CD4-positive, CD25-positive, alpha-beta regulatory T cell (primary cell): ENCODE measurements around the gene RYR3. TPM values are rescaled to one million over a fixed set of nuclear protein-coding genes. Genes with fewer than 3 reads are reported as not detected.

Experiments
- ATAC-seq, 2 donors: fragments of 150-1000 bp; cut with Tn5 transposase; one replicate each; pipeline ENCODE4 v1.10.0; 2021; ENCODE audit warnings: low read depth in 2 of 2, moderate number of reproducible peaks in 2 of 2, moderate library complexity in 1 of 2
- DNase-seq, 3 donors: peaks; one replicate each; pipeline versions ENCODE4 v3.0.0 to v3.0.0-alpha.2; 2012 to 2022; ENCODE audit warnings: mixed read lengths in 1 of 3
- H3K27ac ChIP-seq: one replicate; pipeline ENCODE4 v1.7.0; 2013; ENCODE audit warnings: mild to moderate bottlenecking, low read length; ENCODE audit not compliant: insufficient read depth, poor library complexity, severe bottlenecking
- H3K27me3 ChIP-seq: one replicate; pipeline ENCODE4 v1.7.0; 2013; ENCODE audit warnings: low read length; ENCODE audit not compliant: control insufficient read depth, insufficient read depth
- H3K36me3 ChIP-seq: one replicate; pipeline ENCODE4 v1.7.0; 2013; ENCODE audit warnings: mild to moderate bottlenecking, low read length, moderate library complexity; ENCODE audit not compliant: control insufficient read depth, insufficient read depth
- H3K4me1 ChIP-seq: 2 replicates; pipeline ENCODE4 v1.7.0; 2013; ENCODE audit warnings: mild to moderate bottlenecking, low read length; ENCODE audit not compliant: insufficient read depth, control insufficient read depth, poor library complexity, severe bottlenecking
- H3K4me3 ChIP-seq: one replicate; pipeline ENCODE4 v1.7.0; 2013; ENCODE audit warnings: low read depth, mild to moderate bottlenecking, low read length, moderate library complexity
- H3K9me3 ChIP-seq, 2 experiments: 1 replicate in 1 of 2; 2 replicates in 1 of 2; pipeline ENCODE4 v1.7.0; 2013; ENCODE audit warnings: low read length in 2 of 2, mild to moderate bottlenecking in 1 of 2, moderate library complexity in 1 of 2; ENCODE audit not compliant: control insufficient read depth in 2 of 2
- H3K27ac Mint-ChIP-seq, 3 donors: one replicate each; pipeline ENCODE4 v1.8.0; 2020 to 2022; ENCODE audit warnings: mild to moderate bottlenecking in 3 of 3, mixed read lengths in 3 of 3, moderate library complexity in 2 of 3
- H3K27me3 Mint-ChIP-seq: one replicate; pipeline ENCODE4 v1.8.0; 2022; ENCODE audit warnings: mild to moderate bottlenecking, mixed read lengths
- H3K36me3 Mint-ChIP-seq: one replicate; pipeline ENCODE4 v1.8.0; 2020; ENCODE audit warnings: mixed read lengths
- H3K4me1 Mint-ChIP-seq, 4 donors: one replicate each; pipeline ENCODE4 v1.8.0; 2020 to 2022; ENCODE audit warnings: mixed read lengths in 4 of 4, mild to moderate bottlenecking in 1 of 4
- H3K4me3 Mint-ChIP-seq, 4 donors: one replicate each; pipeline ENCODE4 v1.8.0; 2020 to 2022; ENCODE audit warnings: mild to moderate bottlenecking in 4 of 4, mixed read lengths in 4 of 4, moderate library complexity in 3 of 4
- H3K9me3 Mint-ChIP-seq, 7 donors: one replicate each; pipeline ENCODE4 v1.8.0; 2020 to 2022; ENCODE audit warnings: mixed read lengths in 7 of 7, mild to moderate bottlenecking in 3 of 7, moderate library complexity in 2 of 7
- polyA plus RNA-seq, 4 donors: library from polyadenylated mRNA; unstranded; fragments of 300-500 nt; fragmentation: Illumina TruSeq; gene quantifications; one replicate each; pipeline ENCODE4 v1.2.3, GENCODE V29; 2021
- total RNA-seq: library from RNA; stranded (reverse); gene quantifications from one replicate; pipeline ENCODE4 v1.2.3, GENCODE V29; 2022

The RYR3 gene
- total and polyA plus RNA-seq, 5 donors from 2014 or later = 0.05 to 0.19 (median 0.09) TPM; not detected in 1

GRCh38 chr15:33678602-33679001, 367.8 kb downstream of the RYR3 start:
- Histone ChIP-seq H3K36me3 (no peaks in the 10 kb centered on the region), H3K27me3 (peaks cover 4% of the 10 kb centered on the region), H3K9me3 (no peaks in the 10 kb centered on the region), H3K27ac (no peak overlapping the region), H3K4me3 (no peak overlapping the region), H3K4me1 (no peaks in the 10 kb centered on the region)
- H3K4me3 Mint-ChIP-seq = no peak overlapping the region
- ATAC-seq (no peak), DNase-seq (no peak)
- no peaks in the 10 kb centered on the region for H3K9me3 Mint-ChIP-seq
- H3K4me1 Mint-ChIP-seq = no peaks in the 10 kb centered on the region
- no peaks in the 10 kb centered on the region for H3K36me3 Mint-ChIP-seq
- no peak overlapping the region for H3K27ac Mint-ChIP-seq
- H3K27me3 Mint-ChIP-seq = peaks cover 8% of the 10 kb centered on the region

- H3K4me3 ChIP-seq = no peak overlapping the region
- no peak overlapping the region for H3K27ac ChIP-seq
- Mint-ChIP-seq H3K4me3 (no peak overlapping the region), H3K27me3 (peaks cover 8% of the 10 kb centered on the region), H3K36me3 (no peaks in the 10 kb centered on the region), H3K27ac (no peak overlapping the region), H3K9me3 (no peaks in the 10 kb centered on the region), H3K4me1 (no peaks in the 10 kb centered on the region)
- peaks cover 4% of the 10 kb centered on the region for H3K27me3 ChIP-seq
- no peak for DNase-seq
- H3K4me1 ChIP-seq = no peaks in the 10 kb centered on the region
- no peaks in the 10 kb centered on the region for H3K9me3 ChIP-seq
- H3K36me3 ChIP-seq = no peaks in the 10 kb centered on the region
- ATAC-seq = no peak
Measured at GRCh38 chr15:33679061-33679460, 368.3 kb downstream of the RYR3 start.

GRCh38 chr15:33680336-33680735, 369.6 kb downstream of the RYR3 start:
- H3K9me3 Mint-ChIP-seq = peaks cover 0 to 3% (median 0%) of the 10 kb centered on the region in 7 donors
- no peak overlapping the region for H3K4me3 ChIP-seq
- H3K4me1 Mint-ChIP-seq = no peaks in the 10 kb centered on the region
- no peak overlapping the region for H3K4me3 Mint-ChIP-seq
- no peaks in the 10 kb centered on the region for H3K4me1 ChIP-seq
- H3K36me3 ChIP-seq = no peaks in the 10 kb centered on the region
- H3K27ac ChIP-seq = no peak overlapping the region
- H3K36me3 Mint-ChIP-seq = no peaks in the 10 kb centered on the region
- peaks cover 4% of the 10 kb centered on the region for H3K27me3 ChIP-seq
- DNase-seq = no peak
- peaks cover 8% of the 10 kb centered on the region for H3K27me3 Mint-ChIP-seq
- H3K27ac Mint-ChIP-seq = no peak overlapping the region
- H3K9me3 ChIP-seq = no peaks in the 10 kb centered on the region
- ATAC-seq = no peak

GRCh38 chr15:33693166-33693800, 382.5 kb downstream of the RYR3 start:
- no peak overlapping the region for H3K4me3 Mint-ChIP-seq

GRCh38 chr15:33698126-33698525, 387.4 kb downstream of the RYR3 start:
- Mint-ChIP-seq H3K27me3 (no peaks in the 10 kb centered on the region), H3K27ac (no peak overlapping the region), H3K36me3 (no peaks in the 10 kb centered on the region), H3K4me1 (no peaks in the 10 kb centered on the region), H3K9me3 (peaks cover 0 to 2% (median 0%) of the 10 kb centered on the region in 7 donors), H3K4me3 (no peak overlapping the region)
- DNase-seq (no peak), ATAC-seq (no peak)
- H3K27ac ChIP-seq = no peak overlapping the region
- H3K9me3 ChIP-seq = no peaks in the 10 kb centered on the region
- no peaks in the 10 kb centered on the region for H3K36me3 ChIP-seq
- no peak overlapping the region for H3K4me3 ChIP-seq
- H3K27me3 ChIP-seq = no peaks in the 10 kb centered on the region
- H3K4me1 ChIP-seq = no peaks in the 10 kb centered on the region

More at GRCh38 chr15:33693166-33693800, 382.5 kb downstream of the RYR3 start:
- H3K27me3 ChIP-seq = no peaks in the 10 kb centered on the region
- DNase-seq (no peak), ATAC-seq (no peak)
- H3K4me3 ChIP-seq = no peak overlapping the region
- Mint-ChIP-seq H3K27ac (peak overlapping the region in 1 of 3 donors; percentile 8), H3K36me3 (no peaks in the 10 kb centered on the region), H3K4me1 (no peaks in the 10 kb centered on the region), H3K27me3 (no peaks in the 10 kb centered on the region), H3K9me3 (peaks cover 0 to 4% (median 0%) of the 10 kb centered on the region in 7 donors)
- H3K27ac ChIP-seq = no peak overlapping the region
- H3K4me1 ChIP-seq = no peaks in the 10 kb centered on the region
- H3K36me3 ChIP-seq = no peaks in the 10 kb centered on the region
- H3K9me3 ChIP-seq = no peaks in the 10 kb centered on the region

GRCh38 chr15:33699145-33699544, 388.4 kb downstream of the RYR3 start:
- no peaks in the 10 kb centered on the region for H3K9me3 ChIP-seq
- no peaks in the 10 kb centered on the region for H3K36me3 ChIP-seq
- H3K36me3 Mint-ChIP-seq = no peaks in the 10 kb centered on the region
- H3K4me3 Mint-ChIP-seq = no peak overlapping the region
- H3K27ac Mint-ChIP-seq = no peak overlapping the region
- no peak overlapping the region for H3K4me3 ChIP-seq
- H3K4me1 Mint-ChIP-seq = no peaks in the 10 kb centered on the region
- H3K27me3 ChIP-seq = no peaks in the 10 kb centered on the region
- H3K27ac ChIP-seq = no peak overlapping the region
- peaks cover 0 to 2% (median 0%) of the 10 kb centered on the region in 7 donors for H3K9me3 Mint-ChIP-seq
- no peaks in the 10 kb centered on the region for H3K4me1 ChIP-seq
- no peaks in the 10 kb centered on the region for H3K27me3 Mint-ChIP-seq
- DNase-seq (no peak), ATAC-seq (no peak)

GRCh38 chr15:33699691-33700447, 389.1 kb downstream of the RYR3 start:
- H3K27ac ChIP-seq = no peak overlapping the region
- no peak overlapping the region for H3K27ac Mint-ChIP-seq
- H3K27me3 ChIP-seq = no peaks in the 10 kb centered on the region
- peaks cover 0 to 4% (median 0%) of the 10 kb centered on the region in 4 donors for H3K4me1 Mint-ChIP-seq
- H3K27me3 Mint-ChIP-seq = no peaks in the 10 kb centered on the region
- H3K4me3 Mint-ChIP-seq = no peak overlapping the region
- H3K36me3 ChIP-seq = no peaks in the 10 kb centered on the region
- no peaks in the 10 kb centered on the region for H3K36me3 Mint-ChIP-seq
- no peaks in the 10 kb centered on the region for H3K4me1 ChIP-seq
- no peaks in the 10 kb centered on the region for H3K9me3 ChIP-seq
- no peak overlapping the region for H3K4me3 ChIP-seq
- DNase-seq = no peak
- ATAC-seq = no peak
- H3K9me3 Mint-ChIP-seq = peaks cover 0 to 2% (median 0%) of the 10 kb centered on the region in 7 donors
